Cardiac muscle cell (in vitro differentiated cells and primary cell): ENCODE measurements around the gene TRABD. TPM values are rescaled to one million over a fixed set of nuclear protein-coding genes. Genes with fewer than 3 reads are reported as not detected.

Experiments used
- DNase-seq, 2 donors: peaks; one replicate each; pipeline versions ENCODE4 v3.0.0 to v3.0.0-alpha.2; 2010 to 2017; ENCODE audit warnings: low read depth in 1 of 2, low spot score in 1 of 2
- H3K27ac ChIP-seq: fragments of 200-600 bp; sonication (generic); 2 replicates; pipeline ENCODE4 v1.5.1; 2016
- H3K27me3 ChIP-seq: fragments of 200-600 bp; sonication (generic); 2 replicates; pipeline ENCODE4 v1.6.0; 2016; ENCODE audit warnings: control low read depth
- H3K36me3 ChIP-seq: fragments of 200-600 bp; sonication (generic); 2 replicates; pipeline ENCODE4 v1.5.1; 2016; ENCODE audit warnings: control low read depth
- H3K4me1 ChIP-seq: fragments of 200-600 bp; sonication (generic); 2 replicates; pipeline ENCODE4 v1.8.1; 2017; ENCODE audit warnings: low read depth, mild to moderate bottlenecking, mixed run types
- H3K4me3 ChIP-seq: fragments of 200-600 bp; sonication (generic); 2 replicates; pipeline ENCODE4 v1.5.1; 2016; ENCODE audit warnings: mild to moderate bottlenecking
- H3K9me3 ChIP-seq: fragments of 200-600 bp; sonication (generic); 2 replicates; pipeline ENCODE4 v1.5.1; 2017; ENCODE audit warnings: low read depth, mild to moderate bottlenecking, control low read depth
- polyA plus RNA-seq: library from polyadenylated mRNA; unstranded; fragments of >200 nt; fragmentation: Nextera tagmentation; extraction: Ambion mirVana; gene quantifications from 2 replicates; pipeline ENCODE4 v1.2.1, GENCODE V29; 2016
- total RNA-seq: library from RNA; depleted of rRNA; stranded (reverse); fragments of >200 nt; gene quantifications from 2 replicates; pipeline ENCODE4 v1.2.3, GENCODE V29; 2016
- TF ChIP-seq, protein P1 (sequence below): IDR thresholded peaks from 2 replicates; pipeline ENCODE4 v1.5.1; 2012; ENCODE audit warnings: low read depth, mild to moderate bottlenecking, low read length

TRABD gene
- total and polyA plus RNA-seq, 2 experiments from 2014 or later: 50.7 to 59.6 TPM

- Histone ChIP-seq H3K36me3 (peaks cover 3% of the 10 kb centered on the region), H3K4me3 (no peak overlapping the region), H3K4me1 (peaks cover 37% of the 10 kb centered on the region), H3K27me3 (peaks cover 8% of the 10 kb centered on the region), H3K27ac (no peak overlapping the region), H3K9me3 (no peaks in the 10 kb centered on the region)
- no peak for DNase-seq
- TF ChIP-seq, protein P1, sequence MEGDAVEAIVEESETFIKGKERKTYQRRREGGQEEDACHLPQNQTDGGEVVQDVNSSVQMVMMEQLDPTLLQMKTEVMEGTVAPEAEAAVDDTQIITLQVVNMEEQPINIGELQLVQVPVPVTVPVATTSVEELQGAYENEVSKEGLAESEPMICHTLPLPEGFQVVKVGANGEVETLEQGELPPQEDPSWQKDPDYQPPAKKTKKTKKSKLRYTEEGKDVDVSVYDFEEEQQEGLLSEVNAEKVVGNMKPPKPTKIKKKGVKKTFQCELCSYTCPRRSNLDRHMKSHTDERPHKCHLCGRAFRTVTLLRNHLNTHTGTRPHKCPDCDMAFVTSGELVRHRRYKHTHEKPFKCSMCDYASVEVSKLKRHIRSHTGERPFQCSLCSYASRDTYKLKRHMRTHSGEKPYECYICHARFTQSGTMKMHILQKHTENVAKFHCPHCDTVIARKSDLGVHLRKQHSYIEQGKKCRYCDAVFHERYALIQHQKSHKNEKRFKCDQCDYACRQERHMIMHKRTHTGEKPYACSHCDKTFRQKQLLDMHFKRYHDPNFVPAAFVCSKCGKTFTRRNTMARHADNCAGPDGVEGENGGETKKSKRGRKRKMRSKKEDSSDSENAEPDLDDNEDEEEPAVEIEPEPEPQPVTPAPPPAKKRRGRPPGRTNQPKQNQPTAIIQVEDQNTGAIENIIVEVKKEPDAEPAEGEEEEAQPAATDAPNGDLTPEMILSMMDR: no peak
Observed at GRCh38 chr22:50173311-50173982, 12.3 kb upstream of the TRABD start.

DNA sequence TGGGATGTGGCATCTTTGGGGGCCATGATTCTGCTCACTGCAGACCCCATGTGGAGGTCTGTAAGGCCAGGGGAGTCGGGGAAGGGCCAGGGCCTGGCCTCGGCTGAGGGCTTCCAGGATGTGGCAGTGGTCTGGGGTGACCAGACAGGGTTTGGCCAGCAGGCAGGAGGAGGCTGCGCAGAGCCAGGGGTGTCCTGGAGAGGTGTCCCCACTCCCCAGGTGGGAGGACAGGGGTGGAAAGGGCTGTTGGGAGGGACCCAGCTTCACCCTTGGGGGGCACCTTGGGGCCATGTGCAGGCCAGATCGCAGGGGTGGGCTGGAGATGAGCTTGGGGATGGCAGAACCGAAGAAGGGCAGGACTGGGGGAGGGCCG, 11.7 kb upstream of the TRABD start:
- TF ChIP-seq, protein P1: no peak
- peaks cover 31% of the 10 kb centered on the region for H3K4me1 ChIP-seq
- no peak for DNase-seq
- H3K36me3 ChIP-seq: peaks cover 3% of the 10 kb centered on the region
- H3K27me3 ChIP-seq: peaks cover 7% of the 10 kb centered on the region
- H3K27ac ChIP-seq: no peak overlapping the region
- no peak overlapping the region for H3K4me3 ChIP-seq
- H3K9me3 ChIP-seq: no peaks in the 10 kb centered on the region

DNA sequence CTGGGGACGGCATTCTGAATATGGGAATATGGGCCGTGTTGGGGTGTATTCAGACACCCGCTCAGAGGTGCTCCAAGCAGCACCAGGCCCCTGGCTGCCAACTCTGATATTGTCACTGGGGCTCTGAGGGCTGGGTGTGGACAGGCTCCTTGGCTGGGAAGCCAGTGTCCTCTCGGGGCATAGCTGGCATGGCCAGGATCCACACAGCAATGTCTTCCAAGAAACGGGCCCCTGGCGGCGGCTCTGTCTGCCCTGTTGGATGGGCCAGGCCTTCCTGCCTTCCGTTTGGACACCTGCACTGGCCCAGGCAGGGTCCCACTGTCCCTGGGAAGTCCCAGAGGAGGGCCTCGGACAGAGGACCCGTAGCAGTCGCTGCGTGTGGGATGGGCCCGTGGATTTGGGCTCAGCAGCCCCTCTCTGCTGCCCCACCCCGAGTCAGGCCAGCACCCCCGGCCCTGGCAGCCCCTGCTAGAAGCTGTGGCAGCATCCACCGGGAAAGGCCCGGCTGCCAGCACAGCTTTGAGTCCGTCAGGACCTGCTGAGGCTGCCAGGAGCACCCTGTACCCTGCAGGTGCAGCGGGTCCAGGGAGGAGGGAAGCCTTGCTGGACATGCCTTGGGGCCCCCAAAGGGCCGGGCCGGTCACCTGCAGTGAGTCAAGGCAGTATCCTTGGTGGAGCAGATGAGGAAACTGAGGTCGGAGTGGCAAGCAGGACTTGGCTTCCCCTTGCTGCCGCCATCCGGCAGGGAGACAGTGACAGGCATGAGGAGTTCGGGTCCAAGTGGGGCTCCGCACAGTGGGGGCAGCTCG, 11.1 kb upstream of the TRABD start:
- peaks cover 25% of the 10 kb centered on the region for H3K4me1 ChIP-seq
- H3K27me3 ChIP-seq: peaks cover under 1% of the 10 kb centered on the region
- no peak overlapping the region for H3K27ac ChIP-seq
- no peaks in the 10 kb centered on the region for H3K9me3 ChIP-seq
- DNase-seq: no peak
- H3K4me3 ChIP-seq: no peak overlapping the region
- peaks cover 3% of the 10 kb centered on the region for H3K36me3 ChIP-seq
- TF ChIP-seq, protein P1: no peak

DNA sequence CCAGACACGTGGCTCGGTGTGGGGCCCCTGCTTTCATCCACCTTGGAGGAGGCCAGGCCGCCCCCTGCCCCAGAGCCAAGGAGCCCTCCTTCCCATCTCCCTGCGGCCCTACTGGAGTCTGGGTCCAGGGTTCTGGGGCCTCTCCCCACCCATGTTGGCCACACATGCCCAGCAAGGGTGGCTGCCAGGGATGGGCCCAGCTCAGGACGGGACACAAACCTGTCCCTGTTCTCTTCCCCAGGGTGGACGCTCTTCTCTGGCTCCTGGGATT, 10.6 kb upstream of the TRABD start:
- H3K27me3 ChIP-seq: no peaks in the 10 kb centered on the region
- H3K4me3 ChIP-seq: no peak overlapping the region
- no peaks in the 10 kb centered on the region for H3K9me3 ChIP-seq
- peaks cover 3% of the 10 kb centered on the region for H3K36me3 ChIP-seq
- TF ChIP-seq, protein P1: no peak
- H3K4me1 ChIP-seq: peaks cover 24% of the 10 kb centered on the region
- H3K27ac ChIP-seq: peak overlapping the region; percentile 86
- no peak for DNase-seq

DNA sequence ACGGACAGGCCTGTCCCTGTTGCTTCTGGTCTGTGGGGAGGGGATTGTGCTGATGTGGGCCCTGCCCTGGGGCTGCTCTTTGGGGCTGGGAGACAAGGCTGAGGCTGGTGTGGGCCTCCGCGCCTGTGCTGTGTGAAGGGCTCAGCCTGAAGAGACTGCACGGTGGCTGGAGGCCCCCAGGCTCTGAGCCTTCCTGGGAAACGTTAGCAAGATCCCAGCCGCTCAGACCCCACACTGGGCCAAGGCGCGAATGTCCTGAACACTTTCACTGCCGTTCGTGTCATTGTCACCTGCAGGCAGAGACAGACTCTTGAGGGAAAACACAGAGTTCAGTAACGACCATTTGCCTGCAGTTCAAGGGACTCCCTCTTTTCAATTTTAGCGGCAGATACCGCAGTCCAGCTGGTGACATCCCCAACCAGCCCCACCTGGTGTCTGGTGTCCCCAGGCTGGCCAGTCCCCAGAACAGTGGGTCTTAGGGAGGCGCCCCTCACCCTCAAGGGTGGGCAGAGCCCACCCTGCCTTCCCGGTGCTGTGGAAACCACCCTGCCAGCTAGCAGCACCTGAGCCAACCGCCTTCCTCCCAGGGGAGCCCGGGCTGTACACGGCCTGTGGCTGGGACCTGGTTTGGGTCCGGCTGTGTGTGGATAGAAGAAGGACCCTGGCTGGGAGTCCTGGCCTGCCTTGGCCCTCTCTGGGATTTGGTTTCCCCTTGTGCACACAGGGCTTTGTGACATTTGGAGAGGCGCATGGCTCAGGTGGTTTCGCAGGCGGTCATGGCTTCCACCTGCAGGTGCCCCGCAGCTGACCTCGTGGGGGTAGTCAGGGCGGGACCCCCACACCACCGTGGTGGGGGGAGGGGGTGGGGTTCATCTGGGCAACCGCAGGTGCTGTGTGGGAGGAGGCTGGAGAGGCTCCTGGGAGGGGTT, 9.5 kb upstream of the TRABD start:
- Histone ChIP-seq H3K27ac (peak overlapping the region; percentile 86), H3K4me1 (peaks cover 24% of the 10 kb centered on the region), H3K27me3 (no peaks in the 10 kb centered on the region), H3K36me3 (peaks cover 3% of the 10 kb centered on the region), H3K9me3 (no peaks in the 10 kb centered on the region), H3K4me3 (no peak overlapping the region)
- TF ChIP-seq, protein P1: no peak
- DNase-seq: peak in 1 of 2 donors; percentile 69
